ENCODE measurements around the gene ZC3H18. TPM values are rescaled to one million over a fixed set of nuclear protein-coding genes. Genes with fewer than 3 reads are reported as not detected.

Gene ZC3H18
- total RNA-seq, 1 donor from 2014 or later, result 46.9 TPM

- intact Hi-C loops (cut with DNase I), result no loop called here
- no peak for ATAC-seq
- no peak for DNase-seq (ENCODE audit: low spot score)
Measured at GRCh38 chr16:88570691-88571092, 489 bp downstream of the ZC3H18 start.

DNA sequence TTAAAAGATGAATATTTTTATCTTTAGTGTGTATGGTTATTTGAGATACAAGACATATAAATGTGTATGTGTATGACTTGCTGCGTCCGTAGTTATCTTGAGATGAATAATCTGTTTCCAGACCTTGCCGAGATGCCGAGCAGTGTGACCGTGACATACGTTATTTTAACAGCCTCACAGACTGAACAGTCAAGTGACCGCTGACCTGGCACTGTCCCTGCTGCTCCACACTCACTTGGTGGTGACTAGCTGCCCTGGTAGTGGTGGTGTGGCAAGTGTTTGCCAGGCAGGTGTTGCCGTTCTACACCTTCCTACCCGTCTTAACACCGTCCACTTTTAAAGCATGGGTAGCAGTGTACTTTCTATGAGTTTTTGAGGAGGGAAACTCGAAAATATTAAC is 5.0 kb downstream of the ZC3H18 start:
- ATAC-seq, result no peak
- DNase-seq (ENCODE audit: low spot score), result no peak
- intact Hi-C loops (cut with DNase I), result no loop called here

- no peak for DNase-seq (ENCODE audit: low spot score)
- no peak for ATAC-seq
- intact Hi-C loops (cut with DNase I), result no loop called here
Measured at GRCh38 chr16:88576307-88576706, 6.1 kb downstream of the ZC3H18 start.

DNA sequence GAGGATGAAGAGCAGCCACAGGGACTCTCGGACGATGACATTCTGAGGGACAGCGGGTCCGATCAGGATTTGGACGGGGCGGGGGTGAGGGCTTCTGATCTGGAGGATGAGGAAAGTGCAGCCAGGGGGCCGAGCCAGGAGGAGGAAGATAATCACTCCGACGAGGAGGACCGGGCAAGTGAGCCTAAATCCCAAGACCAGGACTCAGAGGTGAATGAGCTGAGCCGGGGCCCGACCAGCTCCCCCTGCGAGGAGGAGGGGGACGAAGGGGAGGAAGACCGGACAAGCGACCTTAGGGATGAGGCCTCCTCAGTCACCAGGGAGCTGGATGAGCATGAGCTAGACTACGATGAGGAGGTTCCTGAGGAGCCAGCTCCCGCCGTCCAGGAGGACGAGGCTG is 7.0 kb downstream of the ZC3H18 start:
- ATAC-seq, result no peak
- intact Hi-C loops (cut with DNase I), result no loop called here
- DNase-seq (ENCODE audit: low spot score), result no peak

- ATAC-seq (no peak), DNase-seq (ENCODE audit: low spot score) (no peak)
- intact Hi-C loops (cut with DNase I), result no loop called here
Measured at GRCh38 chr16:88578446-88579313, 8.5 kb downstream of the ZC3H18 start.

GRCh38 chr16:88580371-88580770 is 10.2 kb downstream of the ZC3H18 start:
- intact Hi-C loops (cut with DNase I), result loop anchor here (1.0 kb wide), 1 partner anchor 46 kb away; no protein-coding TSS in a partner anchor
- DNase-seq (ENCODE audit: low spot score) (no peak), ATAC-seq (no peak)

- ATAC-seq (no peak), DNase-seq (ENCODE audit: low spot score) (no peak)
- intact Hi-C loops (cut with DNase I), result no loop called here
Measured at GRCh38 chr16:88581033-88581432, 10.8 kb downstream of the ZC3H18 start.

DNA sequence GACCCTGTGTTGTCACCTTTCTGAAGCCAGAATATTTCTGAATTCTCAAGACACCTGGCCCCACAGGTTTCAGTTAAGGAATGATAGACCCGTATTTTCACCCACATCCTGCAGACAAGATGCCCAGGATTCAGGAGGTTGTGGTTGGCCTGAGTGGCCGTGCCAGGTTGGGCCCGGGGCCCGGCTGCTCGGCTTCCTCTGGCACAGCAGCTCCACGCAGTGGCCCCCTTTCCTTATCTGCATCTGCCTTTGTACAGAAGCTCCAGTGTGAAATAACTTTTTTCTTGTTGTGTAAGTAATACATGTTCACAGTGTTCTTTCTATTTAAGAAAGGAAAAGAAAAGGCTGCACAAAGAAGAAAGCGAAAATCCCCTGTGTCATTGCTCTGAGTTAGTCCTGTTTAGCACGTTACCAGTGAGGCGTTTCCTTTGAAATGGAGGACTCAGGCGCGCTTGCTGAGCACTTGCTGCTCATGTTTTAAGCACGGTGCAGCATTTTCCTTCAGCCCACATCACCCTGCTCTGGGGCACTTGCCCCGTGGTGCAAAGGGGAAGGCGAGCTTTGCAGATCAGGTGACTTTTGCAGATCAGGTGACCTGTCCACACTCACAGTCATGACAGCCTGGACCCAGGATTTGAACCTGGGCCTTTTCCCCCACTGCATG is 12.8 kb downstream of the ZC3H18 start:
- intact Hi-C loops (cut with DNase I), result no loop called here
- ATAC-seq (no peak), DNase-seq (ENCODE audit: low spot score) (no peak)

DNA sequence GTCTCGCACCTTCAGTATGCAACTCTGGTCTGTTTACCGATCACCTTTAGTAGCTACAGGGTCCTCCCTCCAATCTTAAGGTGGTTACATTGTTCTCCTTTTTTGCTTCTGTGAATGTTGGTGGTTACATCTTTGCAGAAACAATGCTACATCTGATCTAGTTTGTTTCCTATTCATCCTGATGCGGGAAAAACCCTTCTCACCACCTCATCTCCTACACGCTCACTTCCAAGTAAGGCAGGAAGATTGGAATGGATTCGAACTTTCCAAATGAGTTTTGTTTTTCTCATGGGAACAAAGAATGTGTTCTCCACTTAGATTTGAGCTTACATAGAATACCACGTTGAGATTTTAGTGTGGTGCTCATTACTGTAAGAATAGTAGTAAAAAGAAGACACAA is 14.5 kb downstream of the ZC3H18 start:
- ATAC-seq, result no peak
- intact Hi-C loops (cut with DNase I), result no loop called here
- DNase-seq (ENCODE audit: low spot score), result no peak

DNA sequence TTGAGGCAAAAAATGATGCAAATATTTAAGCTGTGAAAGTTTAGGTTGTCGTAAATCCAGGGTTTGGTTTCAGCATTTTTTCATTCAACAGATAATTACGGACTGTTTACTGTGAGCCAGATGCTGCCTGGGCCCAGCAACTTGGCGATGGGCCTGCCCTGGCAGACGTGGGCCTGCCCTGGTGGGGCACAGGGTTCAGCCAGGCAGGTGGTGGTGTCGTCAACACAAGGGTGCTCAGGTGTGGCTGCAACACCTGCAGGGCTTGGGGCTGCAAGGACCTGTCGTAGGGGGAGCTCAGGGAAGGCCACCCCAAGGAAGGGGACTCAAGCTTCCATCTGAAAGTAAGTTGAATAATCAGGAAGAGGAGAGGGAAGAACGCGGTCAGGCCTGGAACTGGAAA is 15.1 kb downstream of the ZC3H18 start:
- ATAC-seq, result no peak
- no peak for DNase-seq (ENCODE audit: low spot score)
- intact Hi-C loops (cut with DNase I), result no loop called here

DNA sequence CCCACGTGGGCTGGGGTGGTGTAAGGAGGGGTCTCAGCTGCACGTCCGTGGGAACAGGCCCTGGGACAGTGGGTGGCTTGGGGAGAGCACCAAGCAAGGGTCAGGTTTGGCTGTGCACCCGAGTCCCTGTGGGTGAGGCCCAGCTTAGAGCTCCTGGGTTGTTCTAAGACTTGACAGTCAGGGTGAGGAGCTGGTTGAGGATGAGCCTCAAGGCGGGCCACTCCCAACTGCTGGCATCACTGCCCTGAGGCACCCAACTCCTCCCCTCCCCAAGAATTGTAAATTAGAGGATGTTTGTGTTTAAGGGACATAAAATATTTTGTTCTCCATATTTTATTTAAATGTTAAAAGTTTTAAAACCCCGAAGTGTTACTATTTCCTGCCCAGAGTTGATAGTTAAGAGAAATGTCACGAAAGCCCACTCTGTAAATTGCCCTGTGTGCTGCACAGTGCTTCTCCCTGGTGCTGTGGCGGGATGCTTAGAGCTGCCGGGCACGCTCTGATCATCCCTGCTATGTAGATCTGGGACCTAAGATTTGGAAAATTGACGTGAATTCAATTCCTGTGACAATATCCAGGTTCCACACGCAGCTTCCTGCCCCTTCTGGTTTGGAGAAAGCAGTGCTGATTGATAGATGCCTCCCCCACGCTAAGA is 15.9 kb downstream of the ZC3H18 start:
- ATAC-seq (no peak), DNase-seq (ENCODE audit: low spot score) (no peak)
- intact Hi-C loops (cut with DNase I), result no loop called here

DNA sequence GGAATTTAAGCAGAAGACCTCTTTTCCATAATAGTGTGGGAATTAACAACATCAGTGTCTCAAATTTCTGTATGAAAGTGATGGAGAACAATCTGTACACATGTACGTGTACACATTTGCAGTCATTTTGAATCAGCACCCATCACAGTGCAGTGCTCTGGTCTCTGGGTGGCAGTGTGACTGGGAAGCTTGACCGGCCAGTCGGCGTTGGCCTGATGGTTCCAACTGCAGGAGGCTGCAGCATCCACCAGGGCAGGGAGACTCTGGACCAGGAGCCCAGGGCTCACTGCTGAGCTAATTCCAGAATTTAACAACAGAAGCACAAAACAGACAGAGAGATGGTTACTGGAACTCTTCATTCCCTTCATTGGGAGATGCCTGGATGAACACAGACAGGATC is 17.9 kb downstream of the ZC3H18 start:
- no peak for ATAC-seq
- DNase-seq (ENCODE audit: low spot score), result no peak
- intact Hi-C loops (cut with DNase I), result no loop called here

GRCh38 chr16:88588754-88589153 is 18.6 kb downstream of the ZC3H18 start:
- intact Hi-C loops (cut with DNase I), result no loop called here
- ATAC-seq, result no peak
- DNase-seq (ENCODE audit: low spot score), result no peak

DNA sequence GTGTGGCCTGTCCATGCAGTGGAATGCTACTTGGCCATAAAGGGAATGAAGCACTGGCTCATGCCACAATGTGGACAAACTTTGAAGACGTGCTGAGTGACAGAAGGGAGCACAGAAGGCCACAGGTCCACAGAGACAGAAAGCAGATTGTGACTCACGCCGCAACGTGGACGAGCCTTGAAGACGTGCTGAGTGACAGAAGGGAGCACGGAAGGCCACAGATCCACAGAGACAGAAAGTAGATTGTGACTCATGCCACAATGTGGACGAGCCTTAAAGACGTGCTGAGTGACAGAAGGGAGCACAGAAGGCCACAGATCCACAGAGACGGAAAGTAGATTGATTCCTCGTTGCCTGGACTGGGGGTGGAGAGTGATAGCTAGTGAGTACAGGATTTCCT is 19.2 kb downstream of the ZC3H18 start:
- intact Hi-C loops (cut with DNase I), result no loop called here
- ATAC-seq (no peak), DNase-seq (ENCODE audit: low spot score) (no peak)

GRCh38 chr16:88591577-88592021 is 21.4 kb downstream of the ZC3H18 start:
- DNase-seq (ENCODE audit: low spot score), result no peak
- intact Hi-C loops (cut with DNase I), result no loop called here
- ATAC-seq, result peak; percentile 33

DNA sequence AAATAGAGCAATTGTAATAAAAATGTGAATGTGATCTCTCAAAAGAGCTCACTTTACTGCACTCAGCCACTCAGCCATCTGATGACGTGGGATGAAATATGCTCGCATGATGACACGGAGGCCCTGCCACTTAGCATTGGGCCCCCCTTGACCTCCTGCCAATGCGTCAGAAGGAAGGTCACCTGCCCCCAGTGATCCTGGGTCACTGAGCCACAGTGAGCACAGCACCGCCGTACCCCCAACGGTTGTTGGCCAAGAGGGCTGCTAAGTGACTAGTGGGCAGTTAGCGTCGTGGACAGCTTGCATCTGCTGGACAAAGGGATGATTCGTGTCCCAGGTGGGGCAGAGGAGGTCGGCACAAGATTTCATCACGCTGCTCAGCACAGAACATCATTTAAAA is 22.9 kb downstream of the ZC3H18 start:
- intact Hi-C loops (cut with DNase I), result no loop called here
- no peak for ATAC-seq
- DNase-seq (ENCODE audit: low spot score), result no peak

DNA sequence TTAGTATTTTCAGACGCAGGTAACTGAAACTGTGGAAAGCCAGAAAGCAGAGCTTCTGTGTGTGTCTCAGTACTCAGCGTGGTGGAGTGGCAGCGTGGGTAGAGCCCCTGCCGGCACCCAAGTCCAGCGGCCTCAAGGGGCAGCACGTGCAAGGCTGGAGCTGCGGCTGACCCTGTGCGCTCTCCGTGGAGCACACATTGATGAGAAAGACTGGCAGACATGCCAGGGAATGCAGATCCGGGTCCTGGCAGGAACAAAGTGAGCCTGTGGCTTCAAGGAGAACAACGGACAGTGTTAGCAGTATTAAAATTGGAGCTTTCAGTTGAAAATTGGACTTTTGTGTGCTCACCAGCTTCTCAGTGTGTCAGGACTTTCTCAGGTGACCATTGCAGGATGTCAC is 23.3 kb downstream of the ZC3H18 start:
- DNase-seq (ENCODE audit: low spot score) (no peak), ATAC-seq (peak; percentile 56)
- intact Hi-C loops (cut with DNase I), result no loop called here

GRCh38 chr16:88593910-88594309 is 23.7 kb downstream of the ZC3H18 start:
- intact Hi-C loops (cut with DNase I), result no loop called here
- ATAC-seq, result no peak
- no peak for DNase-seq (ENCODE audit: low spot score)

DNA sequence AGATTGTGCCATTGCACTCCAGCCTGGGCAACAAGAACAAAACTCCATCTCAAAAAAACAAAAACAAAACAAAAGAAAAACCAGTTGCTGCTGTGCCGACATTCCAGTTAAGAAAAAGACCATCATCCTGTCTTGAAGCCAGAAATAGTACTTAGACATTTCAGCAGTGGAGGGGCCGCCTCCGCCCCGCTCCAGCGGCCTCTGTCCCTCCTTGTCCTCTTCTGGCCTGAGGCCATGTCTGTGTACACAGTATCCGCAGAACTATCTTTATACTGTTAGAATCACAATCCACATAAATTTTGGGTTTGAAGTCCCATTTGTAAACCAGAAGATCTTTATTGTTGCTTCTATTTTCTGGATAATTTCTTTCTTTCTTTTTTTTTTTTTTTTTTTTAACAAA is 24.9 kb downstream of the ZC3H18 start:
- intact Hi-C loops (cut with DNase I), result no loop called here
- no peak for ATAC-seq
- DNase-seq (ENCODE audit: low spot score), result no peak

GRCh38 chr16:88595921-88596320 is 25.7 kb downstream of the ZC3H18 start:
- DNase-seq (ENCODE audit: low spot score) (no peak), ATAC-seq (no peak)
- intact Hi-C loops (cut with DNase I), result no loop called here

Measured in sciatic nerve (tissue), 2 donors.